ENCODE data around the gene OTOA. TPM values are rescaled to one million over a fixed set of nuclear protein-coding genes. Genes with fewer than 3 reads are reported as not detected.

OTOA gene
- total and polyA plus RNA-seq, 2 of the 8 experiments (the other 6 are each of a cell fraction or from before 2014, with no cell fraction given): 0.06 to 0.32 TPM

DNA sequence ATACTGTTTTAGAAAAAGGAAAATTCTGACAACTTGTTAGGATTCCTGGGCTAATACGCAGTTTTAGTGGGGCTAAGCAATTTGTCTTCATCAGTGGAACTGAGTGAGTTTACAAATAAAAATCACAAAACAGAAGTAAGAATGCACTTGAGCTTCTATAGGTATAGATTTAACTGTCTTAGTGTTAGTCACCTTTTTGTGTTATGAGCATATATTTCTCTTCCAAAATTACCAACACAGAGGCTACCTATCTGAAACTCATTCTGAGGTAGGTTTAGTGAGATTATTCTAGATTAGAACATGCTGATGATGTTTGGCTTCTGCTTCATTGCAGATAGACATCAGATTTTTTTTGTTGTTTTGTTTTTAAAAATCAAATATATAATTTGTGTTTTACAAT lies 41.2 kb upstream of the OTOA start:
- no peak for TF ChIP-seq TEAD4 (IDR thresholded peaks at IDR 0.05; ENCODE audit: low read depth, low read length)
- TF ChIP-seq CTBP2 (IDR thresholded peaks at IDR 0.05; ENCODE audit: borderline replicate concordance, insufficient read depth, insufficient read length, low read length): no peak
- no peak for TF ChIP-seq ATF2 (IDR thresholded peaks at IDR 0.05; ENCODE audit: low read length)
- no peak for TF ChIP-seq CHD1 (IDR thresholded peaks at IDR 0.05; ENCODE audit: low read depth, low read length)
- no peak for TF ChIP-seq PHF8 (conservative IDR thresholded peaks at IDR 0.05; ENCODE audit: low read depth, low read length)
- TF ChIP-seq GTF2F1 (IDR thresholded peaks at IDR 0.05; ENCODE audit: borderline replicate concordance, low read depth, low read length): no peak
- TF ChIP-seq BCL11A (IDR thresholded peaks at IDR 0.05; ENCODE audit: low read depth in 2 of 2, low read length in 2 of 2): no peak
- no peak overlapping the region for H2BK15ac ChIP-seq (ENCODE audit: low read length)
- no peak for FAIRE-seq
- no peak overlapping the region for H3K27ac ChIP-seq (ENCODE audit: low read depth, low read length)
- no peak overlapping the region for H3K14ac ChIP-seq (ENCODE audit: insufficient read length)
- no peak overlapping the region for H4K5ac ChIP-seq (ENCODE audit: insufficient read length, low read depth, low read length)
- H3K18ac ChIP-seq (ENCODE audit: extremely low read depth, low read length): no peak overlapping the region
- no peak overlapping the region for H2BK120ac ChIP-seq (replicated peaks; ENCODE audit: low read depth, low read length)
- no peaks in the 10 kb centered on the region for H3K4me1 ChIP-seq (replicated peaks in 1 of 4; ENCODE audit: control insufficient read depth in 3 of 4, insufficient read depth in 4 of 4, low read length in 3 of 4)
- H3K27me3 ChIP-seq (replicated peaks in 1 of 4; ENCODE audit: control insufficient read depth in 3 of 4, extremely low read depth in 1 of 4, insufficient read depth in 3 of 4, low read length in 3 of 4): no peaks in the 10 kb centered on the region
- peaks cover 0 to 2% of the 10 kb centered on the region in 2 experiments; a peak in 1 of 4 replicates for H3K79me2 ChIP-seq (ENCODE audit: control insufficient read depth in 1 of 2, insufficient read depth in 2 of 2, low read length in 2 of 2)
- H3K4me2 ChIP-seq (ENCODE audit: insufficient read depth in 1 of 2, low read depth in 2 of 2, low read length in 2 of 2): no peak overlapping the region
- H4K20me1 ChIP-seq (replicated peaks in 1 of 2; ENCODE audit: control insufficient read depth in 1 of 2, insufficient read depth in 2 of 2, low read length in 2 of 2): no peaks in the 10 kb centered on the region
- H3K4ac ChIP-seq (replicated peaks; ENCODE audit: insufficient read length, low read depth, low read length): no peak overlapping the region
- DNase-seq (ENCODE audit: low read depth in 1 of 2, low spot score in 2 of 2): no peak
- no peak overlapping the region for H3K23ac ChIP-seq (ENCODE audit: insufficient read length)
- H3K56ac ChIP-seq (replicated peaks; ENCODE audit: insufficient read length, low read depth, low read length): no peak overlapping the region
- ChIA-PET CTCF (ENCODE audit: partially characterized antibody) (interaction anchor here (1.0 to 1.4 kb wide), 2 partner anchors 11 to 35 kb away, joined by 3 to 5 read pairs; no protein-coding TSS in a partner anchor), POLR2A (ENCODE audit: partially characterized antibody) (interaction anchor here (0.6 to 1.3 kb wide), 2 partner anchors 23 to 67 kb away, joined by 3 to 4 read pairs; partner anchors contain the start of gene METTL9)
- H4K8ac ChIP-seq (ENCODE audit: extremely low read depth, insufficient read depth, low read length): no peak overlapping the region
- WGBS, 2 experiments (ENCODE audit: extremely low coverage in 1 of 2, insufficient coverage in 1 of 2, insufficient read length in 1 of 2, insufficient replicate concordance in 2 of 2, low coverage in 1 of 2, low lambda C conversion rate in 2 of 2, missing lambda C conversion rate in 1 of 2): 88% methylated on average over 1 of the region's 1 CpG; no CpG with 5 or more reads in 1 of the 2 experiments
- no peaks in the 10 kb centered on the region; the same call in 1 of the 2 replicates for H3K79me1 ChIP-seq (ENCODE audit: low read depth, low read length)
- H3K9ac ChIP-seq (replicated peaks in 1 of 4; ENCODE audit: extremely low read depth in 1 of 4, low read depth in 3 of 4, low read length in 3 of 4): no peak overlapping the region
- no peaks in the 10 kb centered on the region for H3K9me3 ChIP-seq (ENCODE audit: insufficient read depth in 2 of 2, low read depth in 1 of 2, low read length in 1 of 2)
- H2AK5ac ChIP-seq (ENCODE audit: low read depth, low read length): no peak overlapping the region
- no peak overlapping the region for H2BK12ac ChIP-seq (ENCODE audit: low read depth, low read length)
- H2AFZ ChIP-seq (ENCODE audit: low read length): no peak overlapping the region
- peaks cover 0 to 29% (median 13%) of the 10 kb centered on the region in 4 experiments; a peak in 4 of 8 replicates for H3K36me3 ChIP-seq (ENCODE audit: control insufficient read depth in 2 of 4, insufficient read depth in 4 of 4, low read length in 3 of 4)
- H3K4me3 ChIP-seq (ENCODE audit: extremely low read depth in 1 of 4, insufficient read depth in 2 of 4, low read depth in 3 of 4, low read length in 4 of 4): no peak overlapping the region
- H3K23me2 ChIP-seq (ENCODE audit: low read depth, low read length): no peaks in the 10 kb centered on the region; the same call in 1 of the 2 replicates
- H4K91ac ChIP-seq (replicated peaks; ENCODE audit: insufficient read length, low read length): no peak overlapping the region
- H2BK20ac ChIP-seq (ENCODE audit: low read length): no peak overlapping the region
- H2BK5ac ChIP-seq (ENCODE audit: low read depth, low read length): no peak overlapping the region

Data from H1 (cell line).